CD1c-positive myeloid dendritic cell (primary cell): ENCODE data around the gene CXCR1.
"Not testable (repeated sequence)": the region's sequence is repeated elsewhere in the genome, so short reads cannot be mapped to it uniquely, and the experiment has no call there.

Experiments used
- DNase-seq: peaks from one replicate; pipeline ENCODE4 v3.0.0-alpha.2; 2016; ENCODE audit errors: extremely low spot score

The CXCR1 gene

GRCh38 chr2:218161644-218162043 lies 5.1 kb downstream of the CXCR1 start:
- peak; percentile 69 for DNase-seq

DNA sequence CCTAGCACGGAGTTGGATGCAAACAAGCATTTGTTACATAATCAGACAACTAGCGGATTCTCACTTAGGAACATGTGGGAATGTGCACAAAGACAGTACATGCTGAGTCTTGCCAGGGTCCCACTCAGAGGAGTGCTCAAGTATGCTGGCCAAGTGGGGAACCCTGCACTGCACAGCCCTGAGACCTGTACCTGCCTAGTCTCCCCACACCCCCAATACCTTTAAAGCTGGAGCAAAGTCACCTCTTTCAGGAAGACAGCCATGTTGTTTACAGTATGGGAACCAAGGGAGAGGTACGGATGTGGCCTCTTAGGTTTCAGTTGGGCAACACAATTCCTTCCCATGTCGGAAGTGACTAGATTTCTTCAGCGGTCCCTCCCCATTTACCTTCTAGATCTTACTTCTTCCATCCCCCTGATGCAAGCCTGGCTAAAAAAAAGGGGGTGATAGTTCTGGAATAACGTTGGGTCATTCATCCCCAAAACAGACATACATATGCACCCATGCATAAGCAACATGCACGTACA lies 10.7 kb downstream of the CXCR1 start:
- DNase-seq, result no peak

GRCh38 chr2:218152777-218153176 lies 14.0 kb downstream of the CXCR1 start:
- no peak for DNase-seq

DNA sequence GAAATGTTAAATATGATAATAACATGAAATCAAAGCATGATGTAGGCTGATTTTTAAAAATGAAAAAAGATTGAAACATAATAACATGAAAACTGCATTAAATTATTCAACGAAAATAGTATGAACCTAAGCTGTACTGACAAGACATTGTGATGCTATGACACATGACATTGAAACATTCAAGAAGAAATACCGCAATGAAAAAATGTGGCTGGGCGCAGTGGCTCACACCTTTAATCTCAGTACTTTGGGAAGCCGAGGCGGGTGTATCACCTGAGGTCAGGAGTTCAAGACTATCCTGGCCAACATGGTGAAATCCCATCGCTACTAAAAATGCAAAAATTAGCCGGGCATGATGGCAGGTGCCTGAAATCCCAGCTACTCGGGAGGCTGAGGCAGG lies 14.6 kb downstream of the CXCR1 start:
- DNase-seq, result no peak

- DNase-seq, result peak; percentile 47
Observed at GRCh38 chr2:218149848-218150440, 16.8 kb downstream of the CXCR1 start.

GRCh38 chr2:218149098-218149497 lies 17.7 kb downstream of the CXCR1 start:
- DNase-seq, result no peak

DNA sequence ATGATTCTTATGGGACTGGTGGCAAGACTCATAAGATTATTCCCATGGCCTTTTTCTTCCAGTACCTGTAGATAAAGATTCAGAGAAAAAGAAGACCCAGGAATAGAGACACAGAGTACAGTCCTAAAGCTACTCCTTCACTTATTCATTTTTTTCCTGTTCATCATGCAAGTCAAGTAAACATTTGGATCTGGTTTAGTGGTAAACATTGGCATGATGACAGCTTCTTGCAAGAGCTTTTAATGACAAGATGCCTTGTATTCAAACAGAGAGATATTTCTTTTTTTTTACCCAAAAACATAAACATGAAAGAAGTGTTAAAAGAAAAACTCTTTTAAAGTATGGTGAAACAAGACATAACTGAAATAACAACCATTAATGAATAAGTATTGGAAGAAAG lies 20.7 kb downstream of the CXCR1 start:
- DNase-seq, result no peak

- DNase-seq, result no peak
Observed at GRCh38 chr2:218145124-218145523, 21.6 kb downstream of the CXCR1 start.

DNA sequence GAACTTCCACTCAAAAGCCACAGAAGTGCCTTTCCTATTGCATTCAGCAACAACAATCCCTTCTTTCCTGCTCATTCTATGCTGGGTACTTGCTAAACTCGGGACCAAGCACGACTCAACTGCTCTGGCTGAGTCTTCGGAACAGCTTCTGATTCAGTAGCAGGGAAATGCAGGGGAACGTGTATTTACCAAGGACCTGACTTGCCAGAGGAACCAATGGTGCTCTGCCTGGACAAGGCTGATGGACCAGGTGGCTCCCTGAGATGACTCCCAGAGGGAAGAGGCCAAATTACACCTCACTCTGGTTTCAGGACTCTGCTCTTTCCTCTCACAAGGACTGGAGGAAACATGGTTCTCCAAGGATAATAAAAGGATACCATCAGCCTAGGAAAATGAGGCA lies 28.7 kb downstream of the CXCR1 start:
- DNase-seq, result no peak

DNA sequence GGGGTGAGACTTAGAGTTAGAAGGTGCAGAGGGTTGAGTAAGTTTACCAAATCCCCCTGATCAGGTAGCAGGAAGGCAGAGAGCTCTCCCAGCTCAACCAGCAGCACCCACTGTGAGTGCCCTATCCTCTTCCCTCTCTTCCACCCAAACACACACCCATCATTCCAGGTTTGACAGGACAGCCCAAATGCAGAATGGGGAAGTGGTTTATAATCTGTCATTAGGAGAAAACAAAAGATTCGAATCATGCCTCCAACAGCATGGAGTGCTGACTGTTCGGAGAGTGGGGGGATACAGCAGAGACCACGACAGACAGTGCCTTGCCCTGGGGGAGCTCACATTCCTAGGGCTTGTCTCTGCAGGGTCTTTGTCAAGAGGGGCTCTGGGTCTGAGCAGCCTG lies 29.2 kb downstream of the CXCR1 start:
- DNase-seq, result peak; percentile 27

DNA sequence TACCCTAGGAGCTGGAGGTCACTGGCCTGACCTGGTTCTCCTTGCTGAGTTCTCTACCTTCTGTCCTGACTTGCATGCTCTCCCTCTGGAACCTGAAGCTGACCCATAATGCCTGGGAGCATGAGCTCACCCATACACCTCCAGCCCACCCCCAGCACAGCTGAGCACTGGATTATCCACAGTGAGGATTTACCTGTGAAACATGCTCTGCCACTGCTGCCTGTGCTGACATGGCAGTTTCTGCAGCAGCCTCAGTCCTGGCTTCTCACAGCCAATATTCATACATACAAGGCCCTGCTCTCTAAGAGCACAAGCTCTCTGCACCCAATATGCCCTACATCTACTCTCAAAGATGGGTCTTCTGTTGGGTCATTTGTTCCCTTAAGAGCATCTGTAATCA lies 35.9 kb downstream of the CXCR1 start:
- DNase-seq, result no peak

GRCh38 chr2:218130377-218130776 lies 36.4 kb downstream of the CXCR1 start:
- no peak for DNase-seq

GRCh38 chr2:218129458-218130135 lies 37.2 kb downstream of the CXCR1 start:
- no peak for DNase-seq

- peak; percentile 28 for DNase-seq
Observed at GRCh38 chr2:218128781-218129457, 37.8 kb downstream of the CXCR1 start.

GRCh38 chr2:218127929-218128455 lies 38.8 kb downstream of the CXCR1 start:
- DNase-seq, result no peak

DNA sequence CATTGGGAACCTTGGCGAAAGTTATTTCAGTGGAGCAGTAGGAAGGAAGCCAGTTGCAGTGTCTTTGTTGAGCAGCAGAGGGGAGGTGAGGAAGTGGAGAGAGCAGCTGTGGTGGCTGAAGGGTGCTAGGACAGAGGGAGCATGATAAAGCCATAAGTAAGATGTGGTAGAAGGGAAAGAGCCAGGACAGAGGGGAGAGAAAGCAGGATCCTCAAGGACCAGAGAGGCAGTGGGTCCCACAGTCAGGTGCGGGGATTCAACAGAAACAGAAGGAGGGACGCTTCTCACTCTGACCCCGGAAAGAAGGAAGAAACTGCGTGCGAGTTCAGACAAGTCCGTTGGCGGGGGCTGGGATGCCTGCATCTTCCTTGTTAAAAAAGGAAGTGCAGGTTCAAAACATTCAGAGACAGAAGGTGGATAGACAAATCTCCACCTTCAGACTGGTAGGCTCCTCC lies 41.1 kb downstream of the CXCR1 start, which contains the start of gene CXCR2:
Gene CXCR2 (plus strand): TSS at position 403 of the 455 bp plus-strand sequence. CDS start 8,774 bp downstream, outside the sequence.
- peak; percentile 73 for DNase-seq

DNA sequence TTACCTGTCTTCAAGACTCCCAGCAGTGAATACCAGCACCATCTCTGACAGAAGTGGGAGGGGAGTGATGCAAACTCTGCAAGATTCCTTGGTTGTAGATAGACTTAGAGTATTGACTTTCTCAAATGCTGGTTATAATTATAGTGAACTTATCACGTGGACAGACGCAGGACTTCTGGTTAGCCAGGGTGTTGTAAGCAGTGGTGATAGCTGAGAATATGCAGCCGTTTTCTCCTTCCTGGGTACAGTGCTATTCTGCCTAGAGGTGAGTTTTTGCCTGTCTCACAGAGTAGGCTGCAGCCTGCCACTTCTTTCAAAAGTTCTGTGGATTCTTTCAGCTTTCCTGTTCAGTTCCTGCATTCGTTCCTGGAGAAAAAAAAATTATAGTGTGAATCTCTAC lies 41.7 kb downstream of the CXCR1 start:
- no peak for DNase-seq

- DNase-seq, result no peak
Observed at GRCh38 chr2:218123986-218124385, 42.8 kb downstream of the CXCR1 start.

- not testable (repeated sequence) for DNase-seq
Observed at GRCh38 chr2:218122286-218122685, 44.5 kb downstream of the CXCR1 start.

GRCh38 chr2:218121789-218122188 lies 45.0 kb downstream of the CXCR1 start:
- not testable (repeated sequence) for DNase-seq
